ENCODE results near the gene CCDC192.

Gene CCDC192

DNA sequence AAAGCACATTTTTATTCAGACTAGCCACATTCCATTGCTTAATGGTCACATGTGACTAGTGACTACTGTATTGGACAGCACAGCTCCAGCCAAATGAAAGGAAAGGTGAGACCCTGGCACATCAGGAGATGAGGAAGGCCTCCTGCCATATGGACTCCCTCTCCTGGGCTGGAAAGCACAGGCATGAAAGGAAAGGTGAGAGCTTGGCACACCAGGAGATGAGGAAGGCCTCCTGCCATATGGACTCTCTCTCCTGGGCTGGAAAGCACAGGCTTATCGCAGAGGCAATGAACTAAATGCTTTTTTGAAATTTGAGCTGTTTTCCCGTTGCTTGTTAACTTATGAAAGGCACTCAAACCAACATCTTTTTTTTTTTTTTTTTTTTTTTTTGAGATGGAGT, 235.6 kb downstream of the CCDC192 start:
- H3K4me3 ChIP-seq (ENCODE audit: low read depth, low read length) = no peak overlapping the region
- no peak for DNase-seq (ENCODE audit: low read depth)
- TF ChIP-seq, protein P1, sequence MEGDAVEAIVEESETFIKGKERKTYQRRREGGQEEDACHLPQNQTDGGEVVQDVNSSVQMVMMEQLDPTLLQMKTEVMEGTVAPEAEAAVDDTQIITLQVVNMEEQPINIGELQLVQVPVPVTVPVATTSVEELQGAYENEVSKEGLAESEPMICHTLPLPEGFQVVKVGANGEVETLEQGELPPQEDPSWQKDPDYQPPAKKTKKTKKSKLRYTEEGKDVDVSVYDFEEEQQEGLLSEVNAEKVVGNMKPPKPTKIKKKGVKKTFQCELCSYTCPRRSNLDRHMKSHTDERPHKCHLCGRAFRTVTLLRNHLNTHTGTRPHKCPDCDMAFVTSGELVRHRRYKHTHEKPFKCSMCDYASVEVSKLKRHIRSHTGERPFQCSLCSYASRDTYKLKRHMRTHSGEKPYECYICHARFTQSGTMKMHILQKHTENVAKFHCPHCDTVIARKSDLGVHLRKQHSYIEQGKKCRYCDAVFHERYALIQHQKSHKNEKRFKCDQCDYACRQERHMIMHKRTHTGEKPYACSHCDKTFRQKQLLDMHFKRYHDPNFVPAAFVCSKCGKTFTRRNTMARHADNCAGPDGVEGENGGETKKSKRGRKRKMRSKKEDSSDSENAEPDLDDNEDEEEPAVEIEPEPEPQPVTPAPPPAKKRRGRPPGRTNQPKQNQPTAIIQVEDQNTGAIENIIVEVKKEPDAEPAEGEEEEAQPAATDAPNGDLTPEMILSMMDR (IDR thresholded peaks at IDR 0.05; ENCODE audit: control insufficient read depth, extremely low read depth, insufficient read depth) = no peak

DNA sequence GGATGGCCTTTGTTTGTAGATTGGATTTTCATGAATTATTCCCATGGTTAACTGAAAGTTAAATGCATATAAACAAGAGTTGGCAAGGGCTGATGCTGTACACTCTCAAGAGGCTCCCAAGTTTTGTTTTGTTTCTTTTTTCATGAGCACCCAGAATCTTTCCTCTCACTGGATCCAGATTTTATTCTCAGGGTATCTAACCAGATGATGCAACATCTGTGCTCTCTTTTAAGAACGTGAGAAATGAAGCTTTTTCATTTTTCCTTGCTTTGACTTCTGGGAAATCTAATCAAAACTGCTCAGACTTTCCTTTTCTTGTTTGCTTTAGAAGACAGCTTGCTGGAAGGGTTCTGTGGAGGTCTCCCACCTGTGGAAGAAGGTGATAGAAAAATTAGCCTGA, 237.7 kb downstream of the CCDC192 start:
- TF ChIP-seq, protein P1 (IDR thresholded peaks at IDR 0.05; ENCODE audit: control insufficient read depth, extremely low read depth, insufficient read depth) = no peak
- no peak overlapping the region for H3K4me3 ChIP-seq (ENCODE audit: low read depth, low read length)
- no peak for DNase-seq (ENCODE audit: low read depth)

DNA sequence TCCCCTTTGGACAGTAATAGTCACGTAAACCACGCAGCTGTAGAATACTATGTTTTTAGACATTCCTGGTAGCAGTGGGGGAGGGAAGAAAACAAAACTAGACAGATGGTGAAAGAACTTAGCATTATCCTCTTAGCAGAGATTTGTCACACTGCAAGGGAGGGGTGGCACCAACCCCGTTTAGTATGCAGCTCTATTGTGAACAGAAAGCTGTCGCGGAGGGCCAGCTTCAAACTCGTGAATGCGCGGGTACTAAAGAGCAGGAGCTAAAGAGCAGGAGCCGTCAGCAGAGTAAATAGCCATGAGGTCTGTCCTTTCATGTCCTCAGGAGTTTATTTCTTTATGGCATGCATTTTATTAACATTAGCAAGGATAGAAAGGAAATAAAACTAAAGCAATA, 238.5 kb downstream of the CCDC192 start:
- no peak for DNase-seq (ENCODE audit: low read depth)
- TF ChIP-seq, protein P1 (IDR thresholded peaks at IDR 0.05; ENCODE audit: control insufficient read depth, extremely low read depth, insufficient read depth) = no peak

DNA sequence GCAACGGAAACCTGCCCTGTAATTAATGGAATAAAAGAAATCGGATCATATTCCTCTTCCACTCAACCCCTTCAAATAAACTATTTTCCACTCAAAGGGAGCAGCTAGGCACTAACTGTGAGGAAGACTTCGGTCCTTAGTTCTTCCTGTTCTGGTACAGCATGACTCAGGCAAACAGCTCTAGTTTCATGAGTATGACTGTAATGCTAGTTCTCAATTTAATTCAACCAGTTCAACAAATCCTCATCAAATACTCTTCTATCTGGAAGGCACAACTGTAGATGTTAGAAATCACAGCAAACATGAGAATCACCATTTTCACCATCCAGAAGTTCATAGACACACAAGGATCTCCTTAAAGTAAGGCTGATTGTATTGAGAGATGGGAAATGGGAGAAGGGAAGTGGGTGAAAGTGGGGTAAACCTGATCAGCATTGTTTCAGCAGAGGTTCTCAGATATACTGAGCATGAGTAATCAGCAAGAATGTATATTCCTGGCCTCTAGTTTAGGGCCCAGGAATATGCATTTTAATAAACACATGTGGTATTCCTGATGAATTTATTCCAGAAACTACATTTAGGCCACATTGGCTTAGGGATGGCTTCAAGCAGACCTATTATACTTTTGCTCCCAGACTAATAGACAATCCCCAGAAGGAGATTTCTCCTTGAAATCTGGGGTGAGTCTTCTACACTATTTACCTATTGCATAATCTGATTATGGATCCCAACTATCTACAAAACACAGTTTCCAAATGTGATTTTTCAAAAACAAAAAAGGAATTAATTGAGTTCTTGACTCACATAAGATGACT, 239.3 kb downstream of the CCDC192 start:
- no peak overlapping the region for H3K4me3 ChIP-seq (ENCODE audit: low read depth, low read length)
- TF ChIP-seq, protein P1 (IDR thresholded peaks at IDR 0.05; ENCODE audit: control insufficient read depth, extremely low read depth, insufficient read depth) = no peak
- no peak for DNase-seq (ENCODE audit: low read depth)

More for the DNA sequence above, 238.5 kb downstream of the CCDC192 start:
- no peak overlapping the region for H3K4me3 ChIP-seq (ENCODE audit: low read depth, low read length)

DNA sequence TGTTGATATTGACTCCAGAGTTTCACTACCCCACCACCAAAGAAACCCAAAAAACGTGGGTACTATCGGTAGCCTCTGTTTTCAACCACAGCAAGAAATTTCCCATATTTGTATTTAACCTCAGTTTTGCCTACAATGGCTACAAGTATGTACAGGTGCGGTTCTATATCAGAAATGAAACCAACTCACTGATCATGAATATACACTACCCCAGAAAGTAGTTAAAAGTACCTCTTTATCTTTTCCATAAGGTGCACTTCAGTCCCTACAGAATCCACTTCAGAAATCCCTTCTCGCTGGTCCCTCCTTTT, 239.8 kb downstream of the CCDC192 start:
- DNase-seq (ENCODE audit: low read depth) = no peak
- TF ChIP-seq, protein P1 (IDR thresholded peaks at IDR 0.05; ENCODE audit: control insufficient read depth, extremely low read depth, insufficient read depth) = no peak
- H3K4me3 ChIP-seq (ENCODE audit: low read depth, low read length) = no peak overlapping the region

DNA sequence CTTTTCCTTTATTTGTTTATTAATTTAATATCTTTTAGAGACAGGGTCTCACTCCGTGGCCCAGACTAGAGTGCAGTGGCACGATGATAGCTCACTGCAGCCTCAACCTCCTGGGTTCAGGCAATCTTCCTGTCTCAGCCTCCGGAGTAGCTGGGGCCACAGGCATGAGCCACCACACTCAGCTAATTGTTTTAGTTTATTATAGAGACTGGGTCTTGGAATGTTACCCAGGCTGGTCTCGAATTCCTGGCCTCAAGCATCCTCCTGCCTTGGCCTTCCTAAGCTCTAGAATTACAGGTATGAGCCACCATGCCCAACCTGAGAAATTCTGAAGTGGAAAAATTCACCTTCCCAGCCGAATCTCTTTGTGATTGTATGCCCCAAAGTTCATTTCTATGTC, 240.9 kb downstream of the CCDC192 start:
- TF ChIP-seq, protein P1 (IDR thresholded peaks at IDR 0.05; ENCODE audit: control insufficient read depth, extremely low read depth, insufficient read depth) = no peak
- DNase-seq (ENCODE audit: low read depth) = no peak
- H3K4me3 ChIP-seq (ENCODE audit: low read depth, low read length) = no peak overlapping the region

DNA sequence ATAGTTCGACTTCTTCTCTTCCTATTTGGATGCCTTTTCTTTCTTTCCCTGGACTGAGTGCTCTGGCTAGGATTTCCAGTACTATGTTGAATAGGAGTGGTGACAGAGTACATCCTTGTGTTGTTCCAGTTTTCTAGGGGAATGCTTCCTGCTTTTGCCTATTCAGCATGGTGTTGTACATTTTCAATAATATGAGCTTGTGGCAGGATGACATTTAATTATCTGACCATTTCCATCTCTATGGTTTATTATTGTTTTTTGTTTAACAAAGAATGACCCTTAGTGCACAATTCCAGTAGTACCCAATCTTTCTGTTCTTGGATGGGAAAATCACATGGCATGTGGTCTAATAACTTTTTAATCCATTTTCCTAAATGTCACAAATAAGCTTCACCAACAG, 244.8 kb downstream of the CCDC192 start:
- TF ChIP-seq, protein P1 (IDR thresholded peaks at IDR 0.05; ENCODE audit: control insufficient read depth, extremely low read depth, insufficient read depth) = no peak
- no peak overlapping the region for H3K4me3 ChIP-seq (ENCODE audit: low read depth, low read length)
- no peak for DNase-seq (ENCODE audit: low read depth)
